Urinary bladder (tissue), 4 donors: ENCODE measurements around the gene PID1. TPM values are rescaled to one million over a fixed set of nuclear protein-coding genes. Genes with fewer than 3 reads are reported as not detected.

Experiments used
- DNase-seq: peaks from one replicate; pipeline ENCODE4 v3.0.0-alpha.2; 2015; ENCODE audit errors: extremely low spot score
- H3K27ac ChIP-seq: one replicate; pipeline ENCODE4 v1.5.1; 2013; ENCODE audit warnings: low read depth, mild to moderate bottlenecking, moderate library complexity
- H3K36me3 ChIP-seq: one replicate; pipeline ENCODE4 v1.6.1; 2013; ENCODE audit warnings: mild to moderate bottlenecking, moderate library complexity; ENCODE audit not compliant: insufficient read depth
- H3K4me1 ChIP-seq: one replicate; pipeline ENCODE4 v1.6.1; 2013; ENCODE audit warnings: mild to moderate bottlenecking, moderate library complexity; ENCODE audit not compliant: insufficient read depth
- H3K4me3 ChIP-seq: one replicate; pipeline ENCODE4 v1.5.1; 2013; ENCODE audit warnings: low read depth, low read length
- WGBS: extraction: QIAGEN DNeasy Blood & Tissue Kit; methylation state at CpG from one replicate; pipeline ENCODE4 v1.1.7; 2013; 5-methylcytosine and 5-hydroxymethylcytosine counted together
- polyA plus RNA-seq: library from polyadenylated mRNA; stranded (reverse); fragments of 200-250 nt; gene quantifications from one replicate; pipeline ENCODE4 v1.2.3, GENCODE V29; 2013
- total RNA-seq: library from RNA; depleted of rRNA; stranded (reverse); fragments of >200 nt; gene quantifications from one replicate; pipeline ENCODE4 v1.2.3, GENCODE V29; 2014
- donor health status: healthy with polysubstance abuse.
- donor health status: healthy.

The PID1 gene
- total and polyA plus RNA-seq, 2 donors = 63.9 to 85.8 TPM

GRCh38 chr2:229181641-229182040, 89.4 kb downstream of the PID1 start:
- Histone ChIP-seq H3K36me3 (no peaks in the 10 kb centered on the region), H3K4me3 (no peak overlapping the region), H3K4me1 (no peaks in the 10 kb centered on the region), H3K27ac (no peak overlapping the region)
- DNase-seq = no peak

- 98% methylated on average over 26 of the region's 26 CpGs for WGBS
- Histone ChIP-seq H3K36me3 (no peaks in the 10 kb centered on the region), H3K4me3 (no peak overlapping the region), H3K4me1 (no peaks in the 10 kb centered on the region), H3K27ac (no peak overlapping the region)
- DNase-seq = no peak
Measured at GRCh38 chr2:229180658-229181057, 90.4 kb downstream of the PID1 start.

DNA sequence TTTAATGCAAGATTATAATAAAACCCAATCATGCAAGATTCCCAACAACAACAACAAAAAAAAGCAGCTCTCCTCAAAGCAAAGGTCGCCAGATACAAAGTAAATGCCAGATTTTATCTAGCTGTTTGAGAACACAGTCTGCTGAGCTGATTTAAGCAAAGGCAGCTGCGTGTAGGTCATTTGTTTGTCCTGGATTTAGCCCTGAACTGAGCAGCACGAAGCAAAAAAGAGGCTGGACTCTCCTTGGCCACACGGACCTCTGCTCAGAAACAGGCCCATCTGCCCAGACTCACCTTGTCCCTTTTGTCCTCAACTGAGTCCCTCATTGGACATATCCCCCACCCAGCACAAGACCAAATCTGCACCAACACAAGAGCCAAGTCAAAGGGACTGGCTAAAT, 91.5 kb downstream of the PID1 start:
- DNase-seq = no peak
- 26% methylated on average over 4 of the region's 4 CpGs for WGBS
- Histone ChIP-seq H3K4me3 (no peak overlapping the region), H3K36me3 (no peaks in the 10 kb centered on the region), H3K27ac (no peak overlapping the region), H3K4me1 (no peaks in the 10 kb centered on the region)

DNA sequence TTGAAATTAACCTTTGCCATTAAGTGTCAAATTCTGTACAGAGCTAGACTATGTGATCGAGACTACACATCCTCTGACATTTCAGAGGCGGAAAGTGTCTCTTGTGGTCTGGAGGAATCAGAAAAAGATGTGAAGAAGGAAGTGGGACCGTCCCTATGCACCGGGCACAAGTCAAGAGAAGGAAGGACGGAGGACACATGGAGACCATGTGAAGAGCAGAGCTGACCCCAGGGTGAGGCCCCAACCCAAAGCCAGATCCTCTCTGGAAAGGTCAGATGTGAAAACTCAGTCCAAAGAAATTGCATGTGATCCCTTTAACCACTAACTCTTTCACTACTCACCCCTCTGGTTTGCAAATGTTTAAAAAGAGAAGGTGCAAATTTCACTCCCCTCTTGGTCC, 92.4 kb downstream of the PID1 start:
- WGBS = 71% methylated on average over 5 of the region's 5 CpGs
- Histone ChIP-seq H3K27ac (no peak overlapping the region), H3K4me3 (no peak overlapping the region), H3K4me1 (no peaks in the 10 kb centered on the region), H3K36me3 (no peaks in the 10 kb centered on the region)
- DNase-seq = no peak

GRCh38 chr2:229178117-229178516, 93.0 kb downstream of the PID1 start:
- no peak for DNase-seq
- no peak overlapping the region for H3K27ac ChIP-seq
- 87% methylated on average over 3 of the region's 3 CpGs for WGBS
- no peaks in the 10 kb centered on the region for H3K36me3 ChIP-seq
- H3K4me3 ChIP-seq = no peak overlapping the region
- no peaks in the 10 kb centered on the region for H3K4me1 ChIP-seq

- Histone ChIP-seq H3K36me3 (no peaks in the 10 kb centered on the region), H3K27ac (no peak overlapping the region), H3K4me3 (no peak overlapping the region), H3K4me1 (no peaks in the 10 kb centered on the region)
- no peak for DNase-seq
- WGBS = 56% methylated on average over 3 of the region's 3 CpGs
Measured at GRCh38 chr2:229176136-229176535, 95.0 kb downstream of the PID1 start.

DNA sequence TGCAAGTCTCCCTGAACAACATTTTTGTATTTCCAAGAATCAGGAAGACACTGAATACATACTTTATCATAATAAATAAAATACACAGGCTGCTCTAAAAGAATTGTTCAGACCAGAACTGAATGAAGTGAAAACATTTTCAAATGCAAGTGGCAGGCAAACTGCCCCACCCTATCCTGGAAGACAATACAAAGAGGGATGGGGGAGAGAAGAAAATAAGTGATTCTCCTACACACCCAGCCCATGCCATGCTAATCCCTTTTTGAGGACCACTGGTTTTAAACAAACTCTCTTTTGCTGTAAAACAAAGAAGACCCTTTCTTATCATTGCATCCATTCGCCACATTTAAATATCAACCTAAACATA, 95.6 kb downstream of the PID1 start:
- no peaks in the 10 kb centered on the region for H3K4me1 ChIP-seq
- no peak overlapping the region for H3K27ac ChIP-seq
- no peaks in the 10 kb centered on the region for H3K36me3 ChIP-seq
- DNase-seq = no peak
- 89% methylated on average over 1 of the region's 1 CpG for WGBS
- no peak overlapping the region for H3K4me3 ChIP-seq

- Histone ChIP-seq H3K4me1 (no peaks in the 10 kb centered on the region), H3K4me3 (no peak overlapping the region), H3K27ac (no peak overlapping the region), H3K36me3 (no peaks in the 10 kb centered on the region)
- 49% methylated on average over 4 of the region's 4 CpGs for WGBS
- DNase-seq = no peak
Measured at GRCh38 chr2:229174794-229175496, 96.1 kb downstream of the PID1 start.

DNA sequence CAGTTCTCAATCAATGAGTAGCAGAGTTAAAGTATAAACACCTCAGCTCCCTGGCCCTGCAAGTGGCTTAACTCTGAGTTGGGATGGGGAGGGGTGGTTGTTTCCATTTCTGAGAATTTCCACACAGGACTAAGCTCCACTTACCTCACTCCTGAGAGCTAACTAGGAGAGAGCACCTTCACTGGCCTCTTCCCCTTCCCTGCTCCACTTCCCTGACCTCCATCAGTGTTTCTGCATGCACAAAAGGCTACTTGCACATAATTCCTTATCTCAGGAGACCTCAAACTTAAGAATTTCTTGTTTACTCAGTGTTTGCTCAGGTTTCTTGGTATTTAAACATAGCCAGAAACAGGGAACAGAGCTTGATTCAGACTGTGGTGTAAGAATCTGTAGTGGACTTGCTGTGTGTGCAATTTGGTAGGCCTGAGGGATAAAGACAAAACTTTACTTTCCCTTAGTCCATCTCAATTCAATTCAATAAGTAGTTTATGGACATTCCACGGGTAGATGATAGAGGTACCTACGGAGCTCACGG, 97.2 kb downstream of the PID1 start:
- H3K4me3 ChIP-seq = no peak overlapping the region
- no peak for DNase-seq
- no peaks in the 10 kb centered on the region for H3K4me1 ChIP-seq
- H3K36me3 ChIP-seq = no peaks in the 10 kb centered on the region
- 94% methylated on average over 3 of the region's 3 CpGs for WGBS
- no peak overlapping the region for H3K27ac ChIP-seq

DNA sequence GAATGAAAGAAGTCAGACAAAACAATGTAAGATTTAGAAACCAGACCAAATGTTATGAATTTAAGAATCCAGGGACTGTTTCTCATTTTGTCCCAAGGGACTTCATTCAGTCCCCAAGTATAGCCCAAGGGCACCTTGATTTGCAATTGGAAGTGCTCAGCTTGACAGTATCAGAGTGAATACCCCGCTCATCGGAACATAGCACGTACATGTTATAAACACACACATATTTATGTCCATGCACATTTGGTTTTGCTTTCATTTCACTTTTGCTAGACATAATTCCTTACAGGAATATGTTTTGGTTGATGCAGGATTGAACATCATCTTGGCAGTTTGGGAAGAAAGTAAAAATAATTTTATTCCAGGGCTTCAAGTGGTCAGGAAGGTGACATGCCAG, 100.2 kb downstream of the PID1 start:
- WGBS = 52% methylated on average over 3 of the region's 3 CpGs
- H3K36me3 ChIP-seq = no peaks in the 10 kb centered on the region
- DNase-seq = no peak
- no peak overlapping the region for H3K27ac ChIP-seq
- H3K4me1 ChIP-seq = no peaks in the 10 kb centered on the region
- no peak overlapping the region for H3K4me3 ChIP-seq

DNA sequence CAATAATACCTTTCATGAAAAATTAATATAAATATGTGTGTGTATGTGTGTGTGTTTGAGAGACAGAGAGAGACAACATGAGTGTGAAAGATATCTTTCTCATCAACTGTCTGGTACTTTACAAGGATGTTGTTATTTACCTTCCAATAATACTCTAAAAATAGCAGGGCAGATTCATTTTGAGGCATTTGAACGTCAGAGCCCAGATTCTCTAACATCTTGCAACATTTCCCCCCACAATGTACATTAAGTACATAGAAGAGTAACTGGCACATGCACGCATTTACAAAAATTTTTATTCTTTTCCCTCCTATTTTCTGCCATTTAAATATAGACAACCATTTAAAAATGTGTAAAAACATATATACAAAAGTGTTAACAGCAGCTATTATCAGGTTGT, 100.9 kb downstream of the PID1 start:
- Histone ChIP-seq H3K4me1 (no peaks in the 10 kb centered on the region), H3K27ac (no peak overlapping the region), H3K4me3 (no peak overlapping the region), H3K36me3 (no peaks in the 10 kb centered on the region)
- WGBS = 65% methylated on average over 2 of the region's 2 CpGs
- no peak for DNase-seq

DNA sequence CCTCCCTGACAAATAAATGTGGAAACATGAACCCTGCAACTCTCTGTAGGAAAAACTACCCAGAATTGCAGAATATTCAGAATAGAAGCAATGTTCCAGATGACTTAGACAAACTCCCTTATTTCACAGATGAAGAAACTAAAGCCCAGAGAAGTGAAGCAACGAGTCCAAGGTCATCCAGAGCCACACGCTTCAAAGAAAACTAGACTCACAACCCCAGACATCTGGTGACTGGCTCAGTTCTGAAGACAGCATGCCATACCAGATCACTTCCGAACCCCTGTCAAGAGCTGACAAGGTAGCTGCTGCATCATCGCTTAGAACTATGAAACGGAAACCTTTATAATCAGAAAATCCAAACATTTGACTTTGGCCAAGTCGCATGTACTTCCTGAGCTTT, 101.3 kb downstream of the PID1 start:
- Histone ChIP-seq H3K4me1 (no peaks in the 10 kb centered on the region), H3K27ac (no peak overlapping the region), H3K4me3 (no peak overlapping the region), H3K36me3 (no peaks in the 10 kb centered on the region)
- 60% methylated on average over 6 of the region's 6 CpGs for WGBS
- DNase-seq = no peak

GRCh38 chr2:229164545-229165249, 106.4 kb downstream of the PID1 start:
- Histone ChIP-seq H3K4me3 (no peak overlapping the region), H3K36me3 (no peaks in the 10 kb centered on the region), H3K27ac (no peak overlapping the region), H3K4me1 (no peaks in the 10 kb centered on the region)
- WGBS = 76% methylated on average over 2 of the region's 2 CpGs
- no peak for DNase-seq

GRCh38 chr2:229163893-229164292, 107.2 kb downstream of the PID1 start:
- no peak for DNase-seq
- H3K4me3 ChIP-seq = no peak overlapping the region
- WGBS = 56% methylated on average over 2 of the region's 2 CpGs
- H3K4me1 ChIP-seq = no peaks in the 10 kb centered on the region
- no peak overlapping the region for H3K27ac ChIP-seq
- H3K36me3 ChIP-seq = no peaks in the 10 kb centered on the region
